SK-N-SH treated with all-trans-retinoic acid at 6 μM for 48 hours (cell line): Measurements from ENCODE around the gene CDHR3.
A peak's percentile ranks its signal among the peaks of the same experiment; 100 is the strongest.

Source experiments
- ATAC-seq: fragments of 200-7000 bp; cut with Tn5 transposase; 3 replicates; pipeline ENCODE4 v1.9.1; 2020; ENCODE audit warnings: mild to moderate bottlenecking, moderate library complexity
- ARNTL ChIP-seq: fragments of 450-650 bp; formaldehyde crosslinking; IDR thresholded peaks from 2 replicates; pipeline ENCODE4 v1.5.0; 2020; ENCODE audit warnings: low read depth, mild to moderate bottlenecking, moderate library complexity, borderline replicate concordance
- BACH2 ChIP-seq: fragments of 250-450 bp; sonication (Bioruptor Pico); IDR thresholded peaks from 2 replicates; pipeline ENCODE4 v1.9.0; 2021; ENCODE audit warnings: mild to moderate bottlenecking, borderline replicate concordance
- CSDC2 ChIP-seq: fragments of 250-450 bp; sonication (Bioruptor Pico); IDR thresholded peaks from 2 replicates; pipeline ENCODE4 v1.5.0; 2020; ENCODE audit warnings: mild to moderate bottlenecking, moderate library complexity
- ESRRG ChIP-seq: fragments of 250-450 bp; sonication (Bioruptor Pico); IDR thresholded peaks from 2 replicates; pipeline ENCODE4 v1.6.1; 2021; ENCODE audit warnings: mild to moderate bottlenecking
- GLIS3 ChIP-seq: fragments of 250-450 bp; sonication (Bioruptor Pico); IDR thresholded peaks from 2 replicates; pipeline ENCODE4 v1.5.0; 2020; ENCODE audit warnings: mild to moderate bottlenecking, moderate library complexity
- ISL1 ChIP-seq: fragments of 250-450 bp; sonication (Bioruptor Pico); IDR thresholded peaks from 2 replicates; pipeline ENCODE4 v2.1.2; 2022; ENCODE audit warnings: mild to moderate bottlenecking, moderate library complexity
- OSR1 ChIP-seq: fragments of 250-450 bp; sonication (Bioruptor Pico); IDR thresholded peaks from 2 replicates; pipeline ENCODE4 v1.8.0; 2022; ENCODE audit warnings: moderate library complexity, mild to moderate bottlenecking, inconsistent platforms
- POU6F1 ChIP-seq: fragments of 250-450 bp; sonication (Bioruptor Pico); IDR thresholded peaks from 2 replicates; pipeline ENCODE4 v1.8.0; 2021; ENCODE audit warnings: low read depth, mild to moderate bottlenecking, moderate library complexity, borderline replicate concordance
- PPARA ChIP-seq: fragments of 250-450 bp; sonication (Bioruptor Pico); IDR thresholded peaks from 2 replicates; pipeline ENCODE4 v1.5.0; 2020; ENCODE audit warnings: mild to moderate bottlenecking, borderline replicate concordance
- RARB ChIP-seq: fragments of 250-450 bp; sonication (Bioruptor Pico); IDR thresholded peaks from 2 replicates; pipeline ENCODE4 v1.8.0; 2021; ENCODE audit warnings: mild to moderate bottlenecking, moderate library complexity
- SNAI2 ChIP-seq: fragments of 250-450 bp; sonication (Bioruptor Pico); IDR thresholded peaks from 2 replicates; pipeline ENCODE4 v1.5.0; 2020; ENCODE audit warnings: mild to moderate bottlenecking, moderate library complexity
- TCF4 ChIP-seq: fragments of 250-450 bp; sonication (Bioruptor Pico); IDR thresholded peaks from 2 replicates; pipeline ENCODE4 v1.8.0; 2021; ENCODE audit warnings: mild to moderate bottlenecking, moderate library complexity, borderline replicate concordance
- TOX ChIP-seq: fragments of 250-450 bp; sonication (Bioruptor Pico); IDR thresholded peaks from 2 replicates; pipeline ENCODE4 v1.8.0; 2021; ENCODE audit warnings: mild to moderate bottlenecking, moderate library complexity, borderline replicate concordance
- ZC3H10 ChIP-seq: fragments of 250-450 bp; sonication (Bioruptor Pico); IDR thresholded peaks from 2 replicates; pipeline ENCODE4 v1.5.1; 2021; ENCODE audit warnings: mild to moderate bottlenecking, moderate library complexity
- ZFP3 ChIP-seq: fragments of 250-450 bp; sonication (Bioruptor Pico); IDR thresholded peaks from 2 replicates; pipeline ENCODE4 v1.5.0; 2020; ENCODE audit warnings: mild to moderate bottlenecking, moderate library complexity
- ZFP30 ChIP-seq: fragments of 450-650 bp; formaldehyde crosslinking; IDR thresholded peaks from 2 replicates; pipeline ENCODE4 v1.5.0; 2022; ENCODE audit warnings: mild to moderate bottlenecking, moderate library complexity
- ZNF565 ChIP-seq: fragments of 450-650 bp; formaldehyde crosslinking; conservative IDR thresholded peaks from 2 replicates; pipeline ENCODE4 v1.5.0; 2020; ENCODE audit warnings: low read depth, mild to moderate bottlenecking, moderate library complexity
- ZNF70 ChIP-seq: fragments of 450-650 bp; formaldehyde crosslinking; IDR thresholded peaks from 2 replicates; pipeline ENCODE4 v1.5.0; 2020; ENCODE audit warnings: mild to moderate bottlenecking, moderate library complexity
- ZNF8 ChIP-seq: fragments of 450-650 bp; formaldehyde crosslinking; IDR thresholded peaks from 2 replicates; pipeline ENCODE4 v1.5.0; 2020; ENCODE audit warnings: mild to moderate bottlenecking, moderate library complexity
- TF ChIP-seq, protein P1 (sequence below): fragments of 250-450 bp; sonication (Bioruptor Pico); IDR thresholded peaks from 2 replicates; pipeline ENCODE4 v1.5.0; 2020; ENCODE audit warnings: mild to moderate bottlenecking, moderate library complexity
- TF ChIP-seq, protein P2 (sequence below): fragments of 250-450 bp; sonication (Bioruptor Pico); IDR thresholded peaks from 2 replicates; pipeline ENCODE4 v1.5.1; 2021; ENCODE audit warnings: mild to moderate bottlenecking, moderate library complexity
- TF ChIP-seq, protein P3 (sequence below): fragments of 250-450 bp; sonication (Bioruptor Pico); IDR thresholded peaks from 2 replicates; pipeline ENCODE4 v1.8.0; 2020; ENCODE audit warnings: mild to moderate bottlenecking, moderate library complexity, borderline replicate concordance
- TF ChIP-seq, protein P4 (sequence below): fragments of 250-450 bp; sonication (Bioruptor Pico); IDR thresholded peaks from 2 replicates; pipeline ENCODE4 v1.5.1; 2020; ENCODE audit warnings: low read depth, mild to moderate bottlenecking, moderate library complexity

CDHR3 gene

DNA sequence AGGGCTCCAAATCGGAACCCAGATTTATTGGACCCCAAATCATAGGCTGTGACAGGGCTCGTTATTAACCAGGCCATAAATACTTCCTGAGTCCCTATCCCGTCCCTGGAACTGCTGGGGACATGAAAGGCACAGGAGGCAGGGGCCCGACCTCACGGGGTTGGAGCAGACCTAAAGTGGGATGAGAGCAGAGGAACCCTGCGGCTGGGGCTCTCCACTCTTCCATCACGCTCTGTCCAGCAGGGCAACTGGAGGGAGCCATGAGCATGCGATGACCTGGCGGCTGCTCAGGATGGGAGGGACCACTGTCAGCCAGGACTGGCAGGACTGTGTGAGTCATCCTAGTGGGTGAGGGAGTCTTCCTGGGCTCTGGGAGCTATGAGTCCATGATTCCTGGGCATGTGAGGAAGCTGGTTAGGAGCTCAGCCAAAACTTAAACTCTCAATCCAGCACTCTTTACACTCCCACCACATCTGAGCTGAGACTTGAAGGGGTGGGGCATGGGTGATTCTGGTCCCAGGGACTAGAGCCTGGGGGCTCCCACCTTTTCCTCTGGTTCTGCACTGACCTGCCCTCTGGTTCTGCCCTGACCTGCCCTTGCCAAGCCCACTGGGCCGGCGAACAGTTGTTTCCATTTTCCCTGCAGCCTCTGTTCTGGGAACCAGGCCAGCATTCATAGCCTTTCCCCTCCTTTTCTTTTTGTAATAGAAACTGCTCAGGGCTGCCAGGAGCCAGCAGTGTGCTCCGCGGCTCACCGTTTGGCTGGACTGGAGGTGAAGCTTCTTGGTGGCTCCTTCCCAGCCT is 101.9 kb downstream of the CDHR3 start:
- TF ChIP-seq ZNF8 (CRISPR knock-in tag) (peak; percentile 11; the same call in 1 of the 2 replicates), OSR1 (CRISPR knock-in tag) (no peak), ISL1 (CRISPR knock-in tag) (no peak), TCF4 (no peak), GLIS3 (CRISPR knock-in tag) (no peak), ARNTL (no peak), POU6F1 (CRISPR knock-in tag) (no peak), ZC3H10 (CRISPR knock-in tag) (no peak), PPARA (no peak), ZNF70 (CRISPR knock-in tag) (peak; percentile 42; the same call in 1 of the 2 replicates), ZFP3 (CRISPR knock-in tag) (peak; percentile 86), CSDC2 (CRISPR knock-in tag) (peak; percentile 70; the same call in 1 of the 2 replicates), ESRRG (CRISPR knock-in tag) (no peak), BACH2 (CRISPR knock-in tag) (no peak), ZNF565 (CRISPR knock-in tag) (no peak), SNAI2 (CRISPR knock-in tag) (0 out of 2 replicates have a peak, but pooled peaks have one; percentile 30), TOX (CRISPR knock-in tag) (no peak), RARB (CRISPR knock-in tag) (no peak), ZFP30 (CRISPR knock-in tag) (no peak)
- TF ChIP-seq, protein P1, sequence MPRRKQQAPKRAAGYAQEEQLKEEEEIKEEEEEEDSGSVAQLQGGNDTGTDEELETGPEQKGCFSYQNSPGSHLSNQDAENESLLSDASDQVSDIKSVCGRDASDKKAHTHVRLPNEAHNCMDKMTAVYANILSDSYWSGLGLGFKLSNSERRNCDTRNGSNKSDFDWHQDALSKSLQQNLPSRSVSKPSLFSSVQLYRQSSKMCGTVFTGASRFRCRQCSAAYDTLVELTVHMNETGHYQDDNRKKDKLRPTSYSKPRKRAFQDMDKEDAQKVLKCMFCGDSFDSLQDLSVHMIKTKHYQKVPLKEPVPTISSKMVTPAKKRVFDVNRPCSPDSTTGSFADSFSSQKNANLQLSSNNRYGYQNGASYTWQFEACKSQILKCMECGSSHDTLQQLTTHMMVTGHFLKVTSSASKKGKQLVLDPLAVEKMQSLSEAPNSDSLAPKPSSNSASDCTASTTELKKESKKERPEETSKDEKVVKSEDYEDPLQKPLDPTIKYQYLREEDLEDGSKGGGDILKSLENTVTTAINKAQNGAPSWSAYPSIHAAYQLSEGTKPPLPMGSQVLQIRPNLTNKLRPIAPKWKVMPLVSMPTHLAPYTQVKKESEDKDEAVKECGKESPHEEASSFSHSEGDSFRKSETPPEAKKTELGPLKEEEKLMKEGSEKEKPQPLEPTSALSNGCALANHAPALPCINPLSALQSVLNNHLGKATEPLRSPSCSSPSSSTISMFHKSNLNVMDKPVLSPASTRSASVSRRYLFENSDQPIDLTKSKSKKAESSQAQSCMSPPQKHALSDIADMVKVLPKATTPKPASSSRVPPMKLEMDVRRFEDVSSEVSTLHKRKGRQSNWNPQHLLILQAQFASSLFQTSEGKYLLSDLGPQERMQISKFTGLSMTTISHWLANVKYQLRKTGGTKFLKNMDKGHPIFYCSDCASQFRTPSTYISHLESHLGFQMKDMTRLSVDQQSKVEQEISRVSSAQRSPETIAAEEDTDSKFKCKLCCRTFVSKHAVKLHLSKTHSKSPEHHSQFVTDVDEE = no peak
- TF ChIP-seq, protein P2, sequence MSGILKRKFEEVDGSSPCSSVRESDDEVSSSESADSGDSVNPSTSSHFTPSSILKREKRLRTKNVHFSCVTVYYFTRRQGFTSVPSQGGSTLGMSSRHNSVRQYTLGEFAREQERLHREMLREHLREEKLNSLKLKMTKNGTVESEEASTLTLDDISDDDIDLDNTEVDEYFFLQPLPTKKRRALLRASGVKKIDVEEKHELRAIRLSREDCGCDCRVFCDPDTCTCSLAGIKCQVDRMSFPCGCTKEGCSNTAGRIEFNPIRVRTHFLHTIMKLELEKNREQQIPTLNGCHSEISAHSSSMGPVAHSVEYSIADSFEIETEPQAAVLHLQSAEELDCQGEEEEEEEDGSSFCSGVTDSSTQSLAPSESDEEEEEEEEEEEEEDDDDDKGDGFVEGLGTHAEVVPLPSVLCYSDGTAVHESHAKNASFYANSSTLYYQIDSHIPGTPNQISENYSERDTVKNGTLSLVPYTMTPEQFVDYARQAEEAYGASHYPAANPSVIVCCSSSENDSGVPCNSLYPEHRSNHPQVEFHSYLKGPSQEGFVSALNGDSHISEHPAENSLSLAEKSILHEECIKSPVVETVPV (CRISPR knock-in tag) = no peak
- TF ChIP-seq, protein P3, sequence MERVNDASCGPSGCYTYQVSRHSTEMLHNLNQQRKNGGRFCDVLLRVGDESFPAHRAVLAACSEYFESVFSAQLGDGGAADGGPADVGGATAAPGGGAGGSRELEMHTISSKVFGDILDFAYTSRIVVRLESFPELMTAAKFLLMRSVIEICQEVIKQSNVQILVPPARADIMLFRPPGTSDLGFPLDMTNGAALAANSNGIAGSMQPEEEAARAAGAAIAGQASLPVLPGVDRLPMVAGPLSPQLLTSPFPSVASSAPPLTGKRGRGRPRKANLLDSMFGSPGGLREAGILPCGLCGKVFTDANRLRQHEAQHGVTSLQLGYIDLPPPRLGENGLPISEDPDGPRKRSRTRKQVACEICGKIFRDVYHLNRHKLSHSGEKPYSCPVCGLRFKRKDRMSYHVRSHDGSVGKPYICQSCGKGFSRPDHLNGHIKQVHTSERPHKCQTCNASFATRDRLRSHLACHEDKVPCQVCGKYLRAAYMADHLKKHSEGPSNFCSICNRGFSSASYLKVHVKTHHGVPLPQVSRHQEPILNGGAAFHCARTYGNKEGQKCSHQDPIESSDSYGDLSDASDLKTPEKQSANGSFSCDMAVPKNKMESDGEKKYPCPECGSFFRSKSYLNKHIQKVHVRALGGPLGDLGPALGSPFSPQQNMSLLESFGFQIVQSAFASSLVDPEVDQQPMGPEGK (CRISPR knock-in tag) = no peak
- TF ChIP-seq, protein P4, sequence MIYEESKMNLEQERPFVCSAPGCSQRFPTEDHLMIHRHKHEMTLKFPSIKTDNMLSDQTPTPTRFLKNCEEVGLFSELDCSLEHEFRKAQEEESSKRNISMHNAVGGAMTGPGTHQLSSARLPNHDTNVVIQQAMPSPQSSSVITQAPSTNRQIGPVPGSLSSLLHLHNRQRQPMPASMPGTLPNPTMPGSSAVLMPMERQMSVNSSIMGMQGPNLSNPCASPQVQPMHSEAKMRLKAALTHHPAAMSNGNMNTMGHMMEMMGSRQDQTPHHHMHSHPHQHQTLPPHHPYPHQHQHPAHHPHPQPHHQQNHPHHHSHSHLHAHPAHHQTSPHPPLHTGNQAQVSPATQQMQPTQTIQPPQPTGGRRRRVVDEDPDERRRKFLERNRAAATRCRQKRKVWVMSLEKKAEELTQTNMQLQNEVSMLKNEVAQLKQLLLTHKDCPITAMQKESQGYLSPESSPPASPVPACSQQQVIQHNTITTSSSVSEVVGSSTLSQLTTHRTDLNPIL = no peak
- peak; percentile 95 for ATAC-seq
